GM21528 (cell line): ENCODE measurements around the gene GPR161.
"Not testable (repeated sequence)": the region's sequence is repeated elsewhere in the genome, so short reads cannot be mapped to it uniquely, and the experiment has no call there.

ENCODE experiments used
- ATAC-seq: cut with Tn5 transposase; IDR thresholded peaks from one replicate; pipeline ENCODE4 v1.9.1; 2021; ENCODE audit warnings: mild to moderate bottlenecking, moderate library complexity; ENCODE audit not compliant: unreplicated experiment, low FRiP score

The GPR161 gene

GRCh38 chr1:168136709-168137514 lies at the start of gene GPR161:
GPR161 (minus strand) TSS chr1:168136930; CDS start chr1:168104850, 32,080 bp downstream.
- no peak for ATAC-seq

- not testable (repeated sequence) for ATAC-seq
These were observed 44.5 kb upstream of the GPR161 start for GRCh38 chr1:168181063-168181720.

GRCh38 chr1:168180148-168180524 lies 43.4 kb upstream of the GPR161 start:
- ATAC-seq, result no peak

- ATAC-seq, result no peak
These were observed 42.9 kb upstream of the GPR161 start for GRCh38 chr1:168179438-168180147.

- ATAC-seq, result peak; percentile 89
These were observed 42.1 kb upstream of the GPR161 start, which contains the start of gene TIPRL for GRCh38 chr1:168178638-168179437. TIPRL (plus strand) TSS chr1:168178962; CDS start chr1:168179078, 116 bp downstream.

GRCh38 chr1:168178227-168178637 lies 41.5 kb upstream of the GPR161 start:
- ATAC-seq, result no peak

- ATAC-seq, result no peak
These were observed 35.7 kb upstream of the GPR161 start for GRCh38 chr1:168172250-168172915.

GRCh38 chr1:168170564-168171508 lies 34.1 kb upstream of the GPR161 start:
- no peak for ATAC-seq

- ATAC-seq, result no peak
These were observed 31.1 kb upstream of the GPR161 start for GRCh38 chr1:168167806-168168205.

GRCh38 chr1:168164771-168165170 lies 28.0 kb upstream of the GPR161 start:
- no peak for ATAC-seq

- no peak for ATAC-seq
These were observed 26.9 kb upstream of the GPR161 start for GRCh38 chr1:168163670-168164069.

- no peak for ATAC-seq
These were observed 24.7 kb upstream of the GPR161 start for GRCh38 chr1:168161459-168161858.

GRCh38 chr1:168159979-168160378 lies 23.2 kb upstream of the GPR161 start:
- no peak for ATAC-seq

GRCh38 chr1:168159251-168159650 lies 22.5 kb upstream of the GPR161 start:
- ATAC-seq, result no peak

- ATAC-seq, result no peak
These were observed 20.9 kb upstream of the GPR161 start for GRCh38 chr1:168157638-168158037.

- no peak for ATAC-seq
These were observed 19.2 kb upstream of the GPR161 start for GRCh38 chr1:168155910-168156309.

- ATAC-seq, result not testable (repeated sequence)
These were observed 18.0 kb upstream of the GPR161 start for GRCh38 chr1:168154707-168155106.

- ATAC-seq, result no peak
These were observed 15.2 kb upstream of the GPR161 start for GRCh38 chr1:168151935-168152334.

GRCh38 chr1:168150283-168150682 lies 13.6 kb upstream of the GPR161 start:
- ATAC-seq, result no peak
